Breast epithelium (tissue), 4 donors: ENCODE results near the gene ESYT1. TPM values are rescaled to one million over a fixed set of nuclear protein-coding genes. Genes with fewer than 3 reads are reported as not detected.

ENCODE experiments used
- DNase-seq, 2 donors: peaks; one replicate each; pipeline ENCODE4 v3.0.0-alpha.2; 2019; ENCODE audit warnings: low spot score in 2 of 2
- H3K27ac ChIP-seq, 2 donors: fragments of 200-600 bp; sonication (generic) in 1 of 2; one replicate each; pipeline ENCODE4 v1.5.1; 2016 to 2019; ENCODE audit warnings: mild to moderate bottlenecking in 1 of 2
- H3K27me3 ChIP-seq, 2 donors: fragments of 200-600 bp; sonication (generic) in 1 of 2; one replicate each; pipeline versions ENCODE4 v1.5.1 to v1.6.0; 2017 to 2019; ENCODE audit warnings: control low read depth in 1 of 2, mild to moderate bottlenecking in 1 of 2
- H3K36me3 ChIP-seq: fragments of 200-600 bp; one replicate; pipeline ENCODE4 v1.5.1; 2019
- H3K4me1 ChIP-seq, 2 donors: fragments of 200-600 bp; sonication (generic); one replicate each; pipeline ENCODE4 v1.5.1; 2016 to 2019; ENCODE audit warnings: control low read depth in 1 of 2
- H3K4me3 ChIP-seq, 3 donors: fragments of 200-600 bp; sonication (generic); 1 replicate in 2 of 3; 2 replicates in 1 of 3; pipeline ENCODE4 v1.5.1; 2016 to 2019; ENCODE audit warnings: mild to moderate bottlenecking in 3 of 3, moderate library complexity in 2 of 3
- H3K9me3 ChIP-seq, 2 donors: fragments of 200-600 bp; sonication (generic) in 1 of 2; one replicate each; pipeline ENCODE4 v1.5.1; 2016 to 2019; ENCODE audit warnings: control low read depth in 1 of 2
- POLR2A ChIP-seq: fragments of 450-650 bp; IDR thresholded peaks from one replicate; pipeline ENCODE4 v1.6.1; 2016; ENCODE audit warnings: antibody characterized with exemption, mild to moderate bottlenecking, moderate library complexity
- POLR2AphosphoS5 ChIP-seq, 3 donors: sonication (generic); formaldehyde crosslinking; IDR thresholded peaks; one replicate each; pipeline ENCODE4 v1.6.1; 2017; ENCODE audit warnings: antibody characterized with exemption in 3 of 3
- intact Hi-C: fragments of 100-400 bp; cut with DNase I; formaldehyde crosslinking; loops from one replicate; pipeline ENCODE4 v1.15.1; 2023; ENCODE audit warnings: low total_unique reads
- total RNA-seq, 3 donors: library from RNA; depleted of rRNA; stranded (reverse); fragments of >200 nt; gene quantifications; one replicate each; pipeline ENCODE4 v1.1.0, GENCODE V29; 2016
- TF ChIP-seq, protein P1 (sequence below), 3 donors: fragments of 450-650 bp; IDR thresholded peaks; one replicate each; pipeline ENCODE4 v1.5.1; 2016 to 2017; ENCODE audit warnings: antibody characterized with exemption in 3 of 3, mild to moderate bottlenecking in 3 of 3, moderate library complexity in 3 of 3

Gene ESYT1
- total RNA-seq, 3 donors from 2014 or later = 132 to 243 (median 146) TPM

DNA sequence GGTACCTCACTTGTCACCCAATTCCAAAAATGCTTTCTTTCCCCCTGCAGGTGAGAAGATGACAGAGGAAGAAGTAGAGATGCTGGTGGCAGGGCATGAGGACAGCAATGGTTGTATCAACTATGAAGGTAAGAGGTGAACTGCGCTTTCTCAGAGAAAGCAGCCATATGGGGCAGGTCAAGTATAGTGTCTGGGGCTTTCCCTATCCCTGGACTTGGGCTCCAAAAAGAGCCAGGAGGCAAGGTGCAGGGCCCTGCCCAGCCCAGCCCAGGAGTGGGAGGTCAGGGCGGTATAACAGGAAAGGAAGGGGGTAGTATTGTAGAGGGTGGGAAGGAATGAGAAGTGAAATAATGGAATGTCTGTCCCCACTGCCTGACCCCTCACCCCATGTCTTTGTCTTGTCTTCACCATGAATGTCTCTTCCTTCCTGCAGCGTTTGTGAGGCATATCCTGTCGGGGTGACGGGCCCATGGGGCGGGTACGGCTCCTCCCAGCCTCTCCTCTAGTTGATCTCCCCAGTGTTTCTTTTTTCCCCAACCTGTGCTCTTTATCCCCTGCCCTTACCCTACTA, 32.2 kb downstream of the ESYT1 start:
- Histone ChIP-seq H3K27me3 (no peaks in the 10 kb centered on the region), H3K36me3 (peaks cover 4% of the 10 kb centered on the region), H3K4me3 (peak overlapping the region; percentile 89 to 97 (median 94)), H3K27ac (peak overlapping the region; percentile 100), H3K9me3 (no peaks in the 10 kb centered on the region), H3K4me1 (peaks cover 4 to 25% of the 10 kb centered on the region in 2 donors)
- no peak for DNase-seq
- intact Hi-C loops = no loop called here
- TF ChIP-seq POLR2A = no peak
- TF ChIP-seq POLR2AphosphoS5 (IDR thresholded peaks at IDR 0.05) = no peak
- TF ChIP-seq, protein P1, sequence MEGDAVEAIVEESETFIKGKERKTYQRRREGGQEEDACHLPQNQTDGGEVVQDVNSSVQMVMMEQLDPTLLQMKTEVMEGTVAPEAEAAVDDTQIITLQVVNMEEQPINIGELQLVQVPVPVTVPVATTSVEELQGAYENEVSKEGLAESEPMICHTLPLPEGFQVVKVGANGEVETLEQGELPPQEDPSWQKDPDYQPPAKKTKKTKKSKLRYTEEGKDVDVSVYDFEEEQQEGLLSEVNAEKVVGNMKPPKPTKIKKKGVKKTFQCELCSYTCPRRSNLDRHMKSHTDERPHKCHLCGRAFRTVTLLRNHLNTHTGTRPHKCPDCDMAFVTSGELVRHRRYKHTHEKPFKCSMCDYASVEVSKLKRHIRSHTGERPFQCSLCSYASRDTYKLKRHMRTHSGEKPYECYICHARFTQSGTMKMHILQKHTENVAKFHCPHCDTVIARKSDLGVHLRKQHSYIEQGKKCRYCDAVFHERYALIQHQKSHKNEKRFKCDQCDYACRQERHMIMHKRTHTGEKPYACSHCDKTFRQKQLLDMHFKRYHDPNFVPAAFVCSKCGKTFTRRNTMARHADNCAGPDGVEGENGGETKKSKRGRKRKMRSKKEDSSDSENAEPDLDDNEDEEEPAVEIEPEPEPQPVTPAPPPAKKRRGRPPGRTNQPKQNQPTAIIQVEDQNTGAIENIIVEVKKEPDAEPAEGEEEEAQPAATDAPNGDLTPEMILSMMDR (IDR thresholded peaks at IDR 0.05) = no peak

- Histone ChIP-seq H3K4me1 (peaks cover 4 to 25% of the 10 kb centered on the region in 2 donors), H3K27me3 (no peaks in the 10 kb centered on the region), H3K4me3 (peak overlapping the region; percentile 89 to 97 (median 94)), H3K27ac (peak overlapping the region; percentile 100), H3K9me3 (no peaks in the 10 kb centered on the region), H3K36me3 (peaks cover 5% of the 10 kb centered on the region)
- DNase-seq = no peak
- TF ChIP-seq, protein P1 (IDR thresholded peaks at IDR 0.05) = no peak
- TF ChIP-seq POLR2AphosphoS5 (IDR thresholded peaks at IDR 0.05) = peak in 1 of 3 donors; percentile 42
- intact Hi-C loops = no loop called here
Measured at GRCh38 chr12:56160894-56161689, 33.0 kb downstream of the ESYT1 start.

DNA sequence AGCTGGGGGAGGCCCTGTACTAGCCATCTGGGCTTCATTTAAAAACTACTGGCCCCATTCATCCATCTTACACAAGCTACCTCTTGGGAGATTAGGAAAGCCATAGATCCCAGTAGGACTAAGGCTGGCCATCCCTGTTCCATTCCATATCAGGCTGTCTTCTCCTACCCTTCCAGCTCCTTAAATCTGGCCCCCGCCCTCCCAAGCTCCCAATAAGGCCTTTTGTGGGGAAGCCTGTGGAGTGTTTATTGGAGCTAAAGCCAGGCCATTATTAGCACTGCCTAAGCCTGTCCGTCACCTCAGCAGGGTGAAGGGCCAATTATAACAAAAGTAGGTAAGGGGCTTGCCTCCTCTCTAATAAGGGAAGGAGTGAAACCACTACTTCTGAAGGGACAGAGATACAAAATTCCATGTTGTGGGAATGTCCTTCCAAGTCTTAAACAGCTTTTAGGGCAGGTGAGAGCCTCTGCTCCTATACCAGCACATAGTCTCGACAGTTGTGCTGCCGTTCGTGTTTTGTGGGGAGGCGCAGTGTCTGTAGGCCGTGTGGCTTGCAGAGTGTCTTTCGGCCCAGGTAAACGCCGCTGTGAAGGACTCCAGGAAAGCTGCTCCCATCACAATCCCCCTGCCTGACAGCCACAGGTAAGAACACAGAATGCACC, 33.8 kb downstream of the ESYT1 start:
- H3K4me3 ChIP-seq = peak overlapping the region in 2 of 3 donors; percentile 94 to 97
- H3K27me3 ChIP-seq = no peaks in the 10 kb centered on the region
- TF ChIP-seq POLR2A (no peak), POLR2AphosphoS5 (IDR thresholded peaks at IDR 0.05) (no peak)
- TF ChIP-seq, protein P1 (IDR thresholded peaks at IDR 0.05) = no peak
- H3K9me3 ChIP-seq = no peaks in the 10 kb centered on the region
- H3K4me1 ChIP-seq = peaks cover 4 to 25% of the 10 kb centered on the region in 2 donors
- intact Hi-C loops = no loop called here
- H3K27ac ChIP-seq = peak overlapping the region; percentile 100
- H3K36me3 ChIP-seq = peaks cover 5% of the 10 kb centered on the region
- no peak for DNase-seq

GRCh38 chr12:56162468-56163290, 34.6 kb downstream of the ESYT1 start:
- H3K36me3 ChIP-seq = peaks cover 5% of the 10 kb centered on the region
- H3K4me1 ChIP-seq = peaks cover 4 to 25% of the 10 kb centered on the region in 2 donors
- intact Hi-C loops = no loop called here

More at GRCh38 chr12:56162468-56163290, 34.6 kb downstream of the ESYT1 start:
- no peaks in the 10 kb centered on the region for H3K27me3 ChIP-seq
- no peaks in the 10 kb centered on the region for H3K9me3 ChIP-seq
- DNase-seq = no peak
- TF ChIP-seq, protein P1 (IDR thresholded peaks at IDR 0.05) = no peak
- TF ChIP-seq POLR2A (no peak), POLR2AphosphoS5 (IDR thresholded peaks at IDR 0.05) (peak; percentile 11 to 56 (median 44))
- no peak overlapping the region for H3K4me3 ChIP-seq
- peak overlapping the region; percentile 40 to 100 for H3K27ac ChIP-seq
